H9 (cell line): ENCODE data around the gene MRPS18A. TPM values are rescaled to one million over a fixed set of nuclear protein-coding genes. Genes with fewer than 3 reads are reported as not detected.

Experiments used
- DNase-seq: peaks from one replicate; pipeline ENCODE4 v3.0.0-alpha.2; 2017
- H2AFZ ChIP-seq: one replicate; pipeline ENCODE4 v1.6.1; 2013; ENCODE audit warnings: mild to moderate bottlenecking, low read length, control low read depth, moderate library complexity
- H2AK5ac ChIP-seq: 2 replicates; pipeline ENCODE4 v1.6.1; 2013; ENCODE audit warnings: low read length, control low read depth, mixed read lengths; ENCODE audit not compliant: insufficient read length
- H2BK120ac ChIP-seq: one replicate; pipeline ENCODE4 v1.6.1; 2013; ENCODE audit warnings: low read depth, mild to moderate bottlenecking, low read length, control low read depth, inconsistent platforms; ENCODE audit not compliant: poor library complexity, severe bottlenecking
- H2BK12ac ChIP-seq: 2 replicates; pipeline ENCODE4 v1.6.1; 2013; ENCODE audit warnings: low read length, control low read depth, mixed read lengths, low read depth; ENCODE audit not compliant: insufficient read length
- H2BK15ac ChIP-seq: 2 replicates; pipeline ENCODE4 v1.6.1; 2013; ENCODE audit warnings: low read depth, low read length, control low read depth
- H2BK20ac ChIP-seq: one replicate; pipeline ENCODE4 v1.6.1; 2013; ENCODE audit warnings: low read depth, mild to moderate bottlenecking, low read length, control low read depth, inconsistent platforms; ENCODE audit not compliant: poor library complexity, severe bottlenecking
- H2BK5ac ChIP-seq: 2 replicates; pipeline ENCODE4 v1.6.1; 2013; ENCODE audit warnings: low read length, control low read depth, mixed read lengths; ENCODE audit not compliant: insufficient read length
- H3K14ac ChIP-seq: 2 replicates; pipeline ENCODE4 v1.6.1; 2013; ENCODE audit warnings: low read length, control low read depth; ENCODE audit not compliant: insufficient read depth
- H3K18ac ChIP-seq: 2 replicates; pipeline ENCODE4 v1.6.1; 2013; ENCODE audit warnings: low read depth, mild to moderate bottlenecking, mixed read lengths, low read length, control low read depth; ENCODE audit not compliant: insufficient read length
- H3K23ac ChIP-seq: 2 replicates; pipeline ENCODE4 v1.6.1; 2013; ENCODE audit warnings: low read length, control low read depth, mixed read lengths, low read depth; ENCODE audit not compliant: insufficient read length
- H3K23me2 ChIP-seq: 2 replicates; pipeline ENCODE4 v1.6.1; 2013; ENCODE audit warnings: low read depth, mild to moderate bottlenecking, mixed read lengths, low read length, control low read depth; ENCODE audit not compliant: insufficient read length, poor library complexity, severe bottlenecking
- H3K27ac ChIP-seq: 2 replicates; pipeline ENCODE4 v1.5.1; 2013; ENCODE audit warnings: low read length, control low read depth, mixed read lengths, low read depth; ENCODE audit not compliant: insufficient read length
- H3K27me3 ChIP-seq: 2 replicates; pipeline ENCODE4 v1.6.1; 2013; ENCODE audit warnings: low read length, control low read depth, inconsistent platforms; ENCODE audit not compliant: insufficient read depth
- H3K4ac ChIP-seq: 2 replicates; pipeline ENCODE4 v1.6.1; 2013; ENCODE audit warnings: low read depth, mild to moderate bottlenecking, control low read depth, inconsistent platforms, low read length, moderate library complexity
- H3K4me1 ChIP-seq: 2 replicates; pipeline ENCODE4 v1.6.1; 2013; ENCODE audit warnings: low read length, control low read depth, inconsistent platforms; ENCODE audit not compliant: insufficient read depth
- H3K4me2 ChIP-seq: 2 replicates; pipeline ENCODE4 v1.6.1; 2013; ENCODE audit warnings: low read length, control low read depth, mixed read lengths; ENCODE audit not compliant: insufficient read length, insufficient read depth
- H3K56ac ChIP-seq: 2 replicates; pipeline ENCODE4 v1.6.1; 2013; ENCODE audit warnings: low read depth, mild to moderate bottlenecking, mixed read lengths, low read length, control low read depth; ENCODE audit not compliant: insufficient read length
- H3K79me1 ChIP-seq: 2 replicates; pipeline ENCODE4 v1.6.1; 2013; ENCODE audit warnings: low read depth, mild to moderate bottlenecking, moderate library complexity, low read length, control low read depth, inconsistent platforms; ENCODE audit not compliant: insufficient read depth, poor library complexity, severe bottlenecking
- H3K79me2 ChIP-seq: 2 replicates; pipeline ENCODE4 v1.6.1; 2013; ENCODE audit warnings: low read length, control low read depth, inconsistent platforms; ENCODE audit not compliant: insufficient read depth
- H3K9ac ChIP-seq: 2 replicates; pipeline ENCODE4 v1.6.1; 2013; ENCODE audit warnings: low read length, control low read depth, mixed read lengths; ENCODE audit not compliant: insufficient read length; ENCODE audit errors: extremely low read depth
- H3K9me3 ChIP-seq: one replicate; pipeline ENCODE4 v1.6.1; 2013; ENCODE audit warnings: low read depth, low read length, inconsistent platforms; ENCODE audit not compliant: control insufficient read depth
- H3T11ph ChIP-seq: one replicate; pipeline ENCODE4 v1.6.1; 2013; ENCODE audit warnings: mild to moderate bottlenecking, low read length, control low read depth, inconsistent platforms
- H4K20me1 ChIP-seq: one replicate; pipeline ENCODE4 v1.6.1; 2013; ENCODE audit not compliant: control insufficient read depth, insufficient read length, insufficient read depth
- H4K5ac ChIP-seq: 2 replicates; pipeline ENCODE4 v1.6.1; 2013; ENCODE audit warnings: low read depth, mild to moderate bottlenecking, mixed read lengths, low read length, control low read depth; ENCODE audit not compliant: insufficient read length
- H4K8ac ChIP-seq: replicated peaks from 2 replicates; pipeline ENCODE4 v1.6.1; 2013; ENCODE audit warnings: low read length, control low read depth, mixed read lengths, low read depth; ENCODE audit not compliant: insufficient read length
- H4K91ac ChIP-seq: 2 replicates; pipeline ENCODE4 v1.6.1; 2013; ENCODE audit warnings: low read depth, mild to moderate bottlenecking, moderate library complexity, mixed read lengths, low read length, control low read depth; ENCODE audit not compliant: insufficient read length
- H3K27ac Mint-ChIP-seq, 3 experiments: 2 replicates in 2 of 3; 3 replicates in 1 of 3; pipeline ENCODE4 v1.8.0; 2020 to 2021; ENCODE audit warnings: mixed read lengths in 3 of 3, mild to moderate bottlenecking in 1 of 3, moderate library complexity in 1 of 3
- H3K27me3 Mint-ChIP-seq: 2 replicates; pipeline ENCODE4 v1.8.0; 2021; ENCODE audit warnings: low read depth, mild to moderate bottlenecking, moderate library complexity, mixed read lengths
- H3K36me3 Mint-ChIP-seq, 3 experiments: 2 replicates in 2 of 3; 3 replicates in 1 of 3; pipeline ENCODE4 v1.8.0; 2020 to 2021; ENCODE audit warnings: low read depth in 3 of 3, mixed read lengths in 3 of 3; ENCODE audit not compliant: insufficient read depth in 1 of 3
- H3K4me1 Mint-ChIP-seq, 2 experiments: 2 replicates each; pipeline ENCODE4 v1.8.0; 2020; ENCODE audit warnings: mixed read lengths in 2 of 2
- H3K4me3 Mint-ChIP-seq, 2 experiments: 2 replicates in 1 of 2; 3 replicates in 1 of 2; pipeline ENCODE4 v1.8.0; 2020 to 2021; ENCODE audit warnings: mild to moderate bottlenecking in 2 of 2, mixed read lengths in 2 of 2, moderate library complexity in 1 of 2
- H3K9me3 Mint-ChIP-seq, 2 experiments: 2 replicates in 1 of 2; 3 replicates in 1 of 2; pipeline ENCODE4 v1.8.0; 2020; ENCODE audit warnings: mild to moderate bottlenecking in 2 of 2, mixed read lengths in 2 of 2, moderate library complexity in 1 of 2
- CTCF ChIP-seq: fragments of 200-600 bp; sonication (generic); conservative IDR thresholded peaks from 3 replicates; pipeline ENCODE4 v1.8.0; 2021; ENCODE audit warnings: antibody characterized with exemption, mild to moderate bottlenecking
- WGBS: extraction: QIAGEN DNeasy Blood & Tissue Kit; methylation state at CpG from one replicate; pipeline ENCODE4 v1.1.7; 2013; ENCODE audit warnings: missing lambda C conversion rate, low lambda C conversion rate, mixed read lengths; ENCODE audit not compliant: insufficient read length; ENCODE audit errors: extremely low coverage; 5-methylcytosine and 5-hydroxymethylcytosine counted together
- total RNA-seq: library from RNA; stranded (reverse); gene quantifications from 2 replicates; pipeline ENCODE4 v1.2.1, GENCODE V29; 2021

The MRPS18A gene
- total RNA-seq, 1 experiment from 2014 or later: 65.1 TPM

GRCh38 chr6:43698584-43699349, 11.2 kb upstream of the MRPS18A start:
- Histone ChIP-seq H3K56ac (no peak overlapping the region), H3T11ph (no peak overlapping the region), H2BK120ac (no peak overlapping the region), H3K4ac (no peak overlapping the region), H3K79me2 (no peaks in the 10 kb centered on the region), H3K9ac (no peak overlapping the region), H3K4me1 (peaks cover 27% of the 10 kb centered on the region; the same call in 1 of the 2 replicates), H4K20me1 (no peaks in the 10 kb centered on the region), H3K9me3 (no peaks in the 10 kb centered on the region), H4K5ac (no peak overlapping the region), H2BK20ac (no peak overlapping the region), H3K4me2 (no peak overlapping the region), H3K23me2 (no peaks in the 10 kb centered on the region), H4K8ac (no peak overlapping the region), H2AFZ (no peak overlapping the region), H3K18ac (peak overlapping the region; percentile 33), H2BK12ac (no peak overlapping the region), H3K14ac (no peak overlapping the region; the same call in 1 of the 2 replicates), H2AK5ac (no peak overlapping the region), H3K79me1 (no peaks in the 10 kb centered on the region), H3K23ac (no peak overlapping the region), H3K27ac (no peak overlapping the region), H2BK5ac (no peak overlapping the region), H2BK15ac (no peak overlapping the region), H3K27me3 (no peaks in the 10 kb centered on the region), H4K91ac (no peak overlapping the region)
- peaks cover 61 to 70% of the 10 kb centered on the region in 2 experiments for H3K4me1 Mint-ChIP-seq
- H3K36me3 Mint-ChIP-seq: no peaks in the 10 kb centered on the region
- peak overlapping the region in 1 of 2 experiments; percentile 60; a peak in 3 of 5 replicates for H3K4me3 Mint-ChIP-seq
- H3K27ac Mint-ChIP-seq: peak overlapping the region in 1 of 3 experiments; percentile 94; a peak in 3 of 7 replicates
- WGBS: no CpG with 5 or more reads among the region's 8 CpGs
- DNase-seq: no peak
- H3K27me3 Mint-ChIP-seq: no peaks in the 10 kb centered on the region
- H3K9me3 Mint-ChIP-seq: no peaks in the 10 kb centered on the region
- no peak for TF ChIP-seq CTCF
